GM19395 (cell line): ENCODE data around the gene CPOX.
A peak's percentile ranks its signal among the peaks of the same experiment; 100 is the strongest.
"Not testable (repeated sequence)": the region's sequence is repeated elsewhere in the genome, so short reads cannot be mapped to it uniquely, and the experiment has no call there.

Source experiments
- ATAC-seq: cut with Tn5 transposase; IDR thresholded peaks from one replicate; pipeline ENCODE4 v1.9.1; 2021; ENCODE audit warnings: mild to moderate bottlenecking, moderate library complexity; ENCODE audit not compliant: unreplicated experiment

Gene CPOX

DNA sequence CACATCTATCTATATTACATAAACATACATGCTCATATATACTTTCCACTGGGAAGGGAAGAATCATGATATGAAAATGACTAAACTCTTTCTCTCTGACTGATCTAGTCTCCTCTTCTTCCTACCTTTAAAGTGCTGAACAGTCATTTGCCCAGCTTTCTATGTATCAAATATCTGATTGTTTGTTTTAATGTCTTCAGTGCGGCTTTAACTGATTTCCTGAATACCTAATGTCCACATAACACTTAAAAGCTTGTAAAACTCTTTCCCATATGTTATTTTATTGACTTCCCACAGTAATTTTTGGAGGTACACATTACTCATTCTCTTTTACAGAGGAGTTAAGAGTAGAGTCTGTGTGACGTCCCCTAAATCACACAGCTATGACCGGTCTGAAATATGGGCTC, 28.2 kb downstream of the CPOX start:
- ATAC-seq = peak; percentile 14

DNA sequence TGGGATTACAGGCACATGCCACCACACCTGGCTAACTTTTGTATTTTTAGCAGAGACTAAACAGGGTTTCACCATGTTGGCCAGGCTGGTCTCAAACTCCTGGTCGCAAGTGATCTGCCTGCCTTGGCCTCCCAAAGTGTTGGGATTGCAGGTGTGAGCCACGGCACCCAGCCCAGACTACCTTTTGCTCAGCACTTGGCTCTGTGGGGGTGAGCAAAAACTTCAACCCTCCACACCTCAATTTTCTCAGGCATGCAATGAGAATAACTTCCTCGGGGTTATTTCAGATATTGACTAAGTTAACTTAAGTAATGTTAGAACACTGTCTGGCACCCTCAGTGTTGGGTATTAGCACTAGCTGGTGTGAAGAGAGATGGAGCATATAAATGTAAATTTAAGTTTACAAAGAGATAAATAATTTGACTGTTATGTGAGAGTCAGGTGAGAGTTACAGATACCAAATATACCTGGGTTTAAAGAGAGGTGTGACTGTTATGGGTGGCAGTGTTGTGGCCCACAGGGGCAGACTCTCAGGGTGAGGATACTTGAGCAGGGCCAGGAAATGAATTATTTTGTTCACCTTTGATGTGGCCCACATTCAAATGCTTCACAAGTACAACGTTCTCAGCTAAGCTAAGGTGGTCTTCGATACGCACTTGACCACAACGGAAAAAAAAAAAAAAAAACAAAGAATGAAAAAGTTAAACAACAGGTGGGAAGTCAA, 29.0 kb downstream of the CPOX start:
- peak; percentile 1 for ATAC-seq

DNA sequence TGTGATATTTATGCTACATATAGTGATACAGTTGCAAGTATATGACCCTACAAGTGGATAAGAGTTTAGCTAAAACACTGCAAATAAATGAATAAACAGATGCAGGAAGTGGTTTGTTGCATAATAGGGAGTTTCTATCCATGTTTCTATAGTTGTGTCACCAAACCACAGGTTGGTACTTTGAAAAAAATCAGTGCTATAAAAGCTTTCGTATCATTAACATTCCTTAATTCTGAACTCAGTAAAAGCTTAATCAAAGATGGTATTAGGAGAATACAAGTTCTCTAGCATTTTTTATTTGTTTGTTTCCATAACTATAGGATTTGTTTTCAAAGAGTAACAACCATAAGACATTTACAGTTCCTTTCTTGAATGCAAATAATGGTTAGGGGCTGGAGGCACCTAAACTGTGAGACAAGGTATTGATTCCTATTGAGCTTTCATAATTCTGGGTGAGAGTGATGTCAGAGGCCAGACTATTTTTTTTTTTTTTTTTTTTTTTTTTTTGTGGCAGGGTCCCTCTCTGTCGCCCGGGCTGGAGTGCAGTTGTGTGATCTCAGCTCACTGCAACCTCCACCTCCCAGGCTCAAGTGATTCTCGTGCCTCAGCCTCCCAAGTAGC, 29.6 kb downstream of the CPOX start:
- peak; percentile 54 for ATAC-seq

- peak; percentile 18 for ATAC-seq
These were observed 31.5 kb downstream of the CPOX start for GRCh38 chr3:98561727-98562521.

- no peak for ATAC-seq
These were observed 32.5 kb downstream of the CPOX start for GRCh38 chr3:98560911-98561310.

DNA sequence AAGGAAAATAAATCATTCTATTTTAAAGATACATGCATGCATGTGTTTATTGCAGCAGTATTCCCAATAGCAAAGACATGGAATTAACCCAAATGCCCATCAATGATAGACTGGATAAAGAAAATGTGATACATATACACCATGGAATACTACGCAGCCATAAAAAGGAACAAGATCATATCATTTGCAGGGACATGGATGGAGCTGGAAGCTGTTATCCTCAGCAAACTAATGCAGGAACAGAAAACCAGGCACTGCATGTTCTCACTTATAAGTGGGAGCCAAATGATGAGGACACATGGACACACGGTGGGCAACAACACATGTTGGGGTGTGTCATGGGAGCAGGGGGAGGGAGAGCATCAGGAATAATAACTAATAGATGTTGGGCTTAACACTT, 33.6 kb downstream of the CPOX start:
- ATAC-seq = not testable (repeated sequence)

DNA sequence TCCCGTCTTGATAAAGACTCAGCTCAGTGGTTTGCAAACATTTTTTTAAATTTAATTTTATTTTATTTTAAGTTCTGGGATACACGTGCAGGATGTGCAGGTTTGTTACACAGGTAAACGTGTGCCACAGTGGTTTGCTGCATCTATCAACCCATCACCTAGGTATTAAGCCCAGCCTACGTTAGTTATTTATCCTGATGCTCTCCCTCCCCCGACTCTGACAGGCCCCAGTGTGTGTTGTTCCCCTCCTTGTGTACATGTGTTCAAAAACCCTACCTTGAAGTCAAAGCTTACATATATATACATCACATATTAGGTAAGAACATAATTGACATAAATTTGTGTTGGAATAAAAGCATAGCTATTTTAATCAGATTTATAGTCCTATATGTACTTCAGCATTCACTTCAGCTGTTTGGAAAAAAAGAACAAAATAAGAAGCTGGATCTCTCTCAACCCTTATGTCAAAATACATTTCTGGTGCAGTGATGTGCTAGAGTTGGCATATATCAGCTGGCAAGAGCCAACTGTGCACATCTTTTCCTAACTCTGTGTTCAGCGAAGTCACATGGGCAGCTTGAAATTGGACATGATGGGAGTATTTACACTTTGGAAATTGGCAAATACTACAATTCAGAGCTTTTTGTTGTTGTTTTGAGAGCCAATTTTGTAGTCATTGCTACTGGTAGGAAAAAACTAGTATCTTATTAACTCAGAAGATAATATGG, 35.1 kb downstream of the CPOX start:
- no peak for ATAC-seq

DNA sequence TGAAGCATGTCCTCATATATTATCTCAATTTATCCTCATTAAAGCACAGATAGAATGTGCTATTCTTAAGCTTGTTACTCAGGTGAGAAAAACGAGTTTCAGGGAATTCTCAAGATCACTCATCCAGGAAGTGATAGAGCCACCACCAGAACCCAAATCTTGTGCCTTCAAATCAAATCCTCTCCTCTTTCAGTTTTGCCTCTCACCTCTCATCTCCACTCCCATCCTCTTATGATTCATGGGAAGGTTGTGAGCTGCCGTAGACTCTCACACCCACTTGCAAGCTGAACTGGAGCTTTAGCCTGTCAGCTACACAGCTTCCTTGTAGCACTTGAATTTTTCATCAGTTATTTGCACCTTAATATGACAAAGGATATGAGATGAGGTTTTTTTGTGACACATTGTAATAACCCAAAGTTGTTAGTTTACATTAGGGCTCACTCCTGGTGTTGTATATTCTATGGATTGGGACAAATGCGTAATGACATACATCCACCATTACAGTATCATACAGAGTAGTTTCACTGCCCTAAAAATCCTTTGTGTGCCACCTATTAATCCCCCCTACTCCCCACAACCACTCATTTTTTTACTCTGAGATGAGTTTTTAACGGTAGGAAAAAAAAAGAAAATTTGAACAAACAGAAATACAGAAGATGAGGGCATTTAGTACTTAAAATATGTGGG, 35.9 kb downstream of the CPOX start:
- ATAC-seq = no peak

- ATAC-seq = peak; percentile 77
These were observed 37.0 kb downstream of the CPOX start for GRCh38 chr3:98556164-98557130.

DNA sequence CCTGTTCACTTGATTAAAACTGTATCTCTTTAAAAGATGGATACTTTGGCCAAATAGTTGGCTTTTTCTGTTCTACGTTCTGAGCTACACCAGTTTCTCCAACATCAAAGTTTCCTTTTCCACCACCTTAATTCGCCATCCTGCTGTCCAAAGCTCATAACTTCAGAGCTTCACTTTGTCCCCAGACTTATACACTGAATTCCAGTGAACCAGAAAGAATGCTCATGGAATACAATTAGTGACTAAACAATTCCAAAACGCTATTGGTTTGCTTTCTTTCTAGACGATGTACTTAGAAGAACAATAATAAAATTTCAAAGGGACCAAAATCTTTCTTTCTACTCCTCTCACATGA, 38.4 kb downstream of the CPOX start:
- ATAC-seq = no peak

GRCh38 chr3:98554580-98554979, 38.8 kb downstream of the CPOX start:
- no peak for ATAC-seq

DNA sequence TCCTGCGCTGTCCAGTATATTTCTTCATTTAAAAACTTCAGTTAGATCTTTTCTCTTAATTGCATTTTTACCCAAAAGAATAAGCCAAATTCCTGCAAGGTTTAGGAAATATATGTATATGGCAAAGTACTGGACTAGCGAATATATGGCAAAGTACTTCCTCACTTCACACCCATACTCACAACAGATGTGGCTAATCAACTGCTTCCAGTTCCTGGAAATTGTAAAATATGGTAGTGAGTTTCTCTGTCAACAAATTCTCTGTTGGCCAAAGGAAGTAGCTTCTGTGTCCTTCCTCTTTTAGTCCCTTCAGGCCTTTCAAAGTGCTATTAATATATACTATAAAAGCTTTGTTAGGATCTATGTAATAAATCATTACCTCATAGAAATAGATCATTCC, 39.7 kb downstream of the CPOX start:
- ATAC-seq = no peak

DNA sequence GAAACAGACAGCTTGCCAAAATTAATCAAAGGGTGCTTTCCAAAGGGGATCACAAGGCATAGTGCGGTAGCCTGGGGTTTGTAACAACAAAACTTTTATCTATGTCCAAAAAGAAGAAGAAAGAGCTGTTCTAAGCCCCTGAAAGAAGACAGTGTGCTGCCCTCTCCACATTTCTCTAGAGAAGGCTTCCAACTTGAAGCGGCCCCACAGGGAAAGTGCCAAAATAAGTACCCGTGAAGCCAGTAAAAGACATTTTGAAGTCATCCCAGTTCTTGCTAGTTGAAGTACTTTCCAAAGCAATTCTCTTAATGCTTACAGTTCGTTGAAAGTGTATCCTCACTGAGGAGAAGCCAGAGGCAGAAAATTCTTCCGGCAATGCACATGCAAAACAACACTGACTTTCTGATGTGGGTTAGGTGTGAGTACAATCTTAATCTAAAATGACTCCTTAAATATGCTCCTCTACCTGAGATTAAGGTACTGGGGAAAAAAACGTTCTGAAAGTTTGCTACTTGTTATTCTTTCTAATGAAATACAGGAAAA, 40.3 kb downstream of the CPOX start:
- ATAC-seq = no peak

DNA sequence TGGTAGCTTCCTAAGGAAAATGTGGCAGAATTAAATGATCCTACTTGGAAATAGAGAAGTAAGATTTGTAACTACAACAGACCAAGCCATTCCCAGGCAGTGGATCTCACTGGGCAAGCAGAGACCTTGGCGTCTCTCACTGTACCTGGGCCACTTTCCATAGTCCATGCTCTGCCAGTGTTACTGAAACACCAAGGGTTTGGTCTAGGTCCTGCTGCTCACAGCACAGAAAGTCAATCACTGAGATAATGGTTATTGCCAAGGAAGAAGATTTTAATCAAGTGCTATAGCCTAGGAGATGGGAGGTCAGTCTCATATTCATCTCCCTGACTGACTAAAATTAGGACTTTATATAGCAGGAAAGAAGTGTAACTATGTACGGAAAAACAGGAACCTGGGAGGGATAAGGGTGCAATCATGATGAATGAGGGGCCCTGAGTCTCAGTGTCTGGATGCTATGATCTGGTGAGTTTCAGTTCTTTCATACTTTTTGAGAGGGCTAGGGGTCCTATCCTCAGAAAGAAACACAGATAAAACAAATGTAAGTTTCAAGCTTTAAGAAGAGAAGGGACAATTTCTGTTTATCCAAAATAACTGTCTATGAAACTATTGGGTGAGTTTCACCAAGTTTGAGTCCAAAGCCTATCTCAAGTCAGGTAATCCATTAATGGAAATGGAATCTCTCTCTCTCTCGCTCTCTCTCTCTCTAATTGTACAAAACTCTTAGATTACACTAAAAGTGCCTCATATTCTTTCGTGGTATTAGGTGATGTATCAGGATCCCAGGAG, 41.0 kb downstream of the CPOX start:
- ATAC-seq = no peak

DNA sequence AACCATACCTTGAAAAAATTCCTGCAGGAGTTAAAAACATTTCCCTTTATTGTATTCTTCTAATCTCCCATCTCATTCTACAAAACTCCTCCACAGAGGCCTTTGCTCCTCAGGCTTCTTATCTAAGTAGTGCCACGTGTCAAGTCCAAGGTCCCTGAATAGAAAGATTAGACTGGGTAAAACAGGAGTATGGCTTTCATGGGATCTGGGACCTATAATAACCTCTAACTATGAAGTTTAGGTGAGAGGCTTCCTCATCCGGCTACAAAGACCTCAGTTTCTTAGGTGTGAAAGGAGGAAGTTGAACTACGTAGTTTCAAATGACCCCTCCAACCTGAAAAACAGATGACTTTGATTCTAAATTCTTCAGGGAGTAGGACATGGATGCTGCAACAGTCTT, 41.7 kb downstream of the CPOX start:
- no peak for ATAC-seq

- ATAC-seq = no peak
These were observed 42.2 kb downstream of the CPOX start for GRCh38 chr3:98551236-98551635.

- no peak for ATAC-seq
These were observed 42.6 kb downstream of the CPOX start for GRCh38 chr3:98550833-98551232.

DNA sequence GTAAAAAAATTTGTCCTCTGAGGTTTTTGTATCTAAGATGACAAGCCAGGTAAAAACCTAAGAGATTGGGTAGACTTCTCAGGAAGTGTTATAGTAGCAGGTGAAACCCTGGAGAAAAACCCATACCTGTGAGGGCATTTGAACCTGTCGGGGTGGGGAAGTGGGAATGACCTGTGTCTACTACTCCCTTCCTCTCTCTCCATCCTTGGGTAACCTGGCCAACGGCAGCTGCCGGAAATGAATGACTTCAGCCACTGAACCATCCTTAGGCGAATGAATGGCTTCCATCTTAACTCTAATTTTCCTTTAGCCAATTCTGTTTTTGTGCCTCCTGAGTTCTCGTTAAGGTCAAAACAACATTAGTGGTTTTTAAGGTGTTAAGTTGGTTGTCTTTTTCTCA, 44.9 kb downstream of the CPOX start:
- ATAC-seq = no peak

DNA sequence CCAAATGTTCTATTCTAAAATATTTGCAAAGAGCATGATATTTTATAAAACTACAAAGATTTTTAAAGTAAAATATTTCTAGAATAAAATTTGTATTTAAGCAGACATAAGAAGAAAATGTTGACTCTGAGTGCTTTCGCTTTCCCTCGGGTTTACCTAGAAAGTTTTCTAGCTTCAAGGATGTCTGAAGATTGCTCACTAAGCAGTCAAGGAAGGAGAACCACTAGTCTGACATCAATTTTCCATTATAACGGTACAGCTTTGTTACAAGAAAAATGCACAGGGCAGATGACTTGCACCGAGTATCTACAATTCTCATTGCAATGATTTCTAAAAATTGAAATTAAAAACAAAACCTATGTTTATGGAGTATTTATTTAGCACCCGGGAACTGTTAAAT, 47.5 kb downstream of the CPOX start:
- peak; percentile 58 for ATAC-seq
